Neutrophil (primary cell): ENCODE results near the gene PLEKHA1.

Experiments
- H3K27ac ChIP-seq: fragments of 200-600 bp; sonication (generic); 2 replicates; pipeline ENCODE4 v1.5.1; 2016; ENCODE audit warnings: mild to moderate bottlenecking, moderate library complexity
- H3K27me3 ChIP-seq: fragments of 200-600 bp; sonication (generic); 2 replicates; pipeline ENCODE4 v1.6.0; 2016; ENCODE audit warnings: mild to moderate bottlenecking
- H3K36me3 ChIP-seq: fragments of 200-600 bp; sonication (generic); 2 replicates; pipeline ENCODE4 v1.5.1; 2017
- H3K4me1 ChIP-seq, 2 experiments: fragments of 200-600 bp in 1 of 2; sonication (generic) in 1 of 2; 1 replicate in 1 of 2; 2 replicates in 1 of 2; pipeline versions ENCODE4 v1.5.1 to v1.6.1; 2013 to 2016; ENCODE audit warnings: low read depth in 1 of 2, low read length in 1 of 2, mild to moderate bottlenecking in 1 of 2, moderate library complexity in 1 of 2; ENCODE audit not compliant: control insufficient read depth in 1 of 2, insufficient read depth in 1 of 2
- H3K4me3 ChIP-seq, 2 experiments: fragments of 200-600 bp in 1 of 2; sonication (generic) in 1 of 2; 1 replicate in 1 of 2; 2 replicates in 1 of 2; pipeline ENCODE4 v1.5.1; 2013 to 2016; ENCODE audit warnings: low read depth in 1 of 2, low read length in 1 of 2, mild to moderate bottlenecking in 1 of 2, moderate library complexity in 1 of 2
- H3K9me3 ChIP-seq: fragments of 200-600 bp; sonication (generic); 2 replicates; pipeline ENCODE4 v1.5.1; 2016
- CTCF ChIP-seq: fragments of 200-600 bp; sonication (generic); IDR thresholded peaks from 2 replicates; pipeline ENCODE4 v1.5.1; 2016; ENCODE audit warnings: antibody characterized with exemption

The PLEKHA1 gene

GRCh38 chr10:122343135-122343800 is 31.2 kb upstream of the PLEKHA1 start:
- H3K36me3 ChIP-seq, result no peaks in the 10 kb centered on the region
- H3K4me1 ChIP-seq, result peaks cover 0 to 8% of the 10 kb centered on the region in 2 experiments
- H3K27me3 ChIP-seq, result peaks cover 14% of the 10 kb centered on the region
- TF ChIP-seq CTCF, result no peak
- H3K27ac ChIP-seq, result no peak overlapping the region
- no peaks in the 10 kb centered on the region for H3K9me3 ChIP-seq
- no peak overlapping the region for H3K4me3 ChIP-seq

- TF ChIP-seq CTCF, result no peak
- no peaks in the 10 kb centered on the region for H3K36me3 ChIP-seq
- peaks cover 0 to 8% of the 10 kb centered on the region in 2 experiments for H3K4me1 ChIP-seq
- H3K4me3 ChIP-seq, result no peak overlapping the region
- H3K27me3 ChIP-seq, result peaks cover 14% of the 10 kb centered on the region
- H3K27ac ChIP-seq, result no peak overlapping the region
- no peaks in the 10 kb centered on the region for H3K9me3 ChIP-seq
Observed at GRCh38 chr10:122343936-122344335, 30.6 kb upstream of the PLEKHA1 start.

- Histone ChIP-seq H3K27ac (no peak overlapping the region), H3K27me3 (peaks cover 6% of the 10 kb centered on the region), H3K9me3 (no peaks in the 10 kb centered on the region), H3K36me3 (no peaks in the 10 kb centered on the region), H3K4me1 (peaks cover 0 to 8% of the 10 kb centered on the region in 2 experiments), H3K4me3 (no peak overlapping the region)
- no peak for TF ChIP-seq CTCF
Observed at GRCh38 chr10:122344741-122345258, 29.7 kb upstream of the PLEKHA1 start.

- Histone ChIP-seq H3K4me1 (peaks cover 0 to 6% of the 10 kb centered on the region in 2 experiments), H3K36me3 (no peaks in the 10 kb centered on the region), H3K27ac (no peak overlapping the region), H3K4me3 (no peak overlapping the region), H3K27me3 (no peaks in the 10 kb centered on the region), H3K9me3 (no peaks in the 10 kb centered on the region)
- no peak for TF ChIP-seq CTCF
Observed at GRCh38 chr10:122346326-122346950, 28.1 kb upstream of the PLEKHA1 start.

GRCh38 chr10:122347170-122347841 is 27.2 kb upstream of the PLEKHA1 start:
- peaks cover under 1% of the 10 kb centered on the region for H3K27me3 ChIP-seq
- H3K4me1 ChIP-seq, result no peaks in the 10 kb centered on the region
- no peak for TF ChIP-seq CTCF
- no peak overlapping the region for H3K27ac ChIP-seq
- H3K9me3 ChIP-seq, result no peaks in the 10 kb centered on the region
- no peaks in the 10 kb centered on the region for H3K36me3 ChIP-seq
- no peak overlapping the region for H3K4me3 ChIP-seq
